ENCODE measurements around the gene SLC6A17. TPM values are rescaled to one million over a fixed set of nuclear protein-coding genes. Genes with fewer than 3 reads are reported as not detected.

The SLC6A17 gene
- total and polyA plus RNA-seq, 9 donors: 0.03 to 0.15 (median 0.05) TPM; not detected in 3

- Histone ChIP-seq H3K36me3 (no peaks in the 10 kb centered on the region), H3K9me3 (no peaks in the 10 kb centered on the region), H3K4me3 (no peak overlapping the region), H3K27ac (no peak overlapping the region), H3K4me1 (ENCODE audit: insufficient read depth) (no peaks in the 10 kb centered on the region), H3K27me3 (no peaks in the 10 kb centered on the region)
- TF ChIP-seq POLR2A (IDR thresholded peaks at IDR 0.05) (no peak), CTCF (IDR thresholded peaks at IDR 0.05) (no peak), EP300 (IDR thresholded peaks at IDR 0.05) (no peak)
- WGBS, 3 donors: 94 to 95% (median 95%) methylated on average over 23 of the region's 23 CpGs
- DNase-seq: no peak
- intact Hi-C loops (cut with DNase I): loop anchor here in 1 of 4 donors (2.0 kb wide), 1 partner anchor 113 kb away; no protein-coding TSS in a partner anchor
Observed at GRCh38 chr1:110197905-110198629, 47.8 kb downstream of the SLC6A17 start.

GRCh38 chr1:110198746-110199145 lies 48.5 kb downstream of the SLC6A17 start:
- 91 to 93% (median 92%) methylated on average over 2 of the region's 2 CpGs for WGBS, 3 donors

GRCh38 chr1:110200190-110200589 lies 49.9 kb downstream of the SLC6A17 start:
- no peaks in the 10 kb centered on the region for H3K4me1 ChIP-seq (ENCODE audit: insufficient read depth)
- no peak overlapping the region for H3K27ac ChIP-seq
- intact Hi-C loops (cut with DNase I): loop anchor here in 3 of 4 donors (2.0 to 10.0 kb wide), 3 partner anchors 295 to 299 kb away; no protein-coding TSS in a partner anchor
- WGBS, 3 donors: 24 to 33% (median 28%) methylated on average over 2 of the region's 2 CpGs
- H3K36me3 ChIP-seq: no peaks in the 10 kb centered on the region
- H3K9me3 ChIP-seq: no peaks in the 10 kb centered on the region
- no peak for TF ChIP-seq POLR2A (IDR thresholded peaks at IDR 0.05)
- no peak for TF ChIP-seq EP300 (IDR thresholded peaks at IDR 0.05)
- no peak for TF ChIP-seq CTCF (IDR thresholded peaks at IDR 0.05)
- no peaks in the 10 kb centered on the region for H3K27me3 ChIP-seq
- no peak overlapping the region for H3K4me3 ChIP-seq
- DNase-seq: no peak

More at GRCh38 chr1:110198746-110199145, 48.5 kb downstream of the SLC6A17 start:
- Histone ChIP-seq H3K4me3 (no peak overlapping the region), H3K27ac (no peak overlapping the region), H3K9me3 (no peaks in the 10 kb centered on the region), H3K4me1 (ENCODE audit: insufficient read depth) (no peaks in the 10 kb centered on the region), H3K36me3 (no peaks in the 10 kb centered on the region), H3K27me3 (no peaks in the 10 kb centered on the region)
- TF ChIP-seq EP300 (IDR thresholded peaks at IDR 0.05) (no peak), POLR2A (IDR thresholded peaks at IDR 0.05) (no peak), CTCF (IDR thresholded peaks at IDR 0.05) (no peak)
- no peak for DNase-seq
- intact Hi-C loops (cut with DNase I): loop anchor here in 1 of 4 donors (2.0 kb wide), 1 partner anchor 112 kb away; no protein-coding TSS in a partner anchor

- 63 to 65% (median 63%) methylated on average over 14 of the region's 14 CpGs for WGBS, 3 donors
- no peak for DNase-seq
- no peak overlapping the region for H3K4me3 ChIP-seq
- no peaks in the 10 kb centered on the region for H3K9me3 ChIP-seq
- intact Hi-C loops (cut with DNase I): loop anchor here in 3 of 4 donors (2.0 to 10.0 kb wide), 3 partner anchors 294 to 298 kb away; no protein-coding TSS in a partner anchor
- H3K27me3 ChIP-seq: no peaks in the 10 kb centered on the region
- H3K36me3 ChIP-seq: no peaks in the 10 kb centered on the region
- no peaks in the 10 kb centered on the region for H3K4me1 ChIP-seq (ENCODE audit: insufficient read depth)
- TF ChIP-seq POLR2A (IDR thresholded peaks at IDR 0.05): no peak
- no peak for TF ChIP-seq CTCF (IDR thresholded peaks at IDR 0.05)
- no peak for TF ChIP-seq EP300 (IDR thresholded peaks at IDR 0.05)
- no peak overlapping the region for H3K27ac ChIP-seq
Observed at GRCh38 chr1:110200666-110201065, 50.4 kb downstream of the SLC6A17 start.
